IPS DF 6.9 (cell line): ENCODE results near the gene ZNF101.

Source experiments
- DNase-seq: peaks from one replicate; pipeline ENCODE4 v3.0.0-alpha.2; 2013; ENCODE audit warnings: low read depth, low spot score
- H3K27ac ChIP-seq: one replicate; pipeline ENCODE4 v1.5.1; 2013; ENCODE audit warnings: low read length, control low read depth
- H3K27me3 ChIP-seq: 2 replicates; pipeline ENCODE4 v1.6.1; 2013; ENCODE audit warnings: mild to moderate bottlenecking, low read length; ENCODE audit not compliant: control insufficient read depth, insufficient read depth
- H3K36me3 ChIP-seq: 2 replicates; pipeline ENCODE4 v1.6.1; 2013; ENCODE audit warnings: low read length; ENCODE audit not compliant: control insufficient read depth, insufficient read depth
- H3K4me1 ChIP-seq: 2 replicates; pipeline ENCODE4 v1.6.1; 2013; ENCODE audit warnings: low read length; ENCODE audit not compliant: control insufficient read depth, insufficient read depth
- H3K4me3 ChIP-seq: 2 replicates; pipeline ENCODE4 v1.5.1; 2013; ENCODE audit warnings: mild to moderate bottlenecking, low read length
- H3K9me3 ChIP-seq: 2 replicates; pipeline ENCODE4 v1.6.1; 2013; ENCODE audit warnings: low read length, inconsistent platforms; ENCODE audit not compliant: control insufficient read depth, insufficient read depth
- WGBS: extraction: QIAGEN DNeasy Blood & Tissue Kit; methylation state at CpG from one replicate; pipeline ENCODE4 v1.1.7; 2013; ENCODE audit warnings: mixed read lengths, missing lambda C conversion rate; ENCODE audit not compliant: insufficient read length, insufficient coverage; 5-methylcytosine and 5-hydroxymethylcytosine counted together

The ZNF101 gene

GRCh38 chr19:19642506-19643157 is 26.0 kb upstream of the ZNF101 start:
- whole genome bisulfite sequencing = no CpG with 5 or more reads among the region's 16 CpGs
- no peak for DNase-seq
- Histone ChIP-seq H3K27me3 (no peaks in the 10 kb centered on the region), H3K4me3 (peak overlapping the region; percentile 63), H3K4me1 (peaks cover 5% of the 10 kb centered on the region), H3K27ac (no peak overlapping the region), H3K36me3 (peaks cover 27% of the 10 kb centered on the region), H3K9me3 (no peaks in the 10 kb centered on the region)

GRCh38 chr19:19643158-19644053 is 25.2 kb upstream of the ZNF101 start, which contains the start of gene GMIP:
GMIP (minus strand) TSS chr19:19643657; CDS start chr19:19643529, 128 bp downstream.
- peak within 1 kb of the TSS; percentile 63 for H3K4me3 ChIP-seq
- no peak for DNase-seq
- H3K27ac ChIP-seq = no peak within 1 kb of the TSS
- H3K27me3 ChIP-seq = no peaks in the 10 kb centered on the region
- H3K36me3 ChIP-seq = peaks cover 27% of the 10 kb centered on the region
- no peaks in the 10 kb centered on the region for H3K9me3 ChIP-seq
- peaks cover 3% of the 10 kb centered on the region for H3K4me1 ChIP-seq
- WGBS = no CpG with 5 or more reads among the region's 50 CpGs

GRCh38 chr19:19644054-19644388 is 24.6 kb upstream of the ZNF101 start:
- Histone ChIP-seq H3K36me3 (peaks cover 27% of the 10 kb centered on the region), H3K27ac (no peak overlapping the region), H3K4me3 (no peak overlapping the region), H3K9me3 (no peaks in the 10 kb centered on the region), H3K4me1 (peaks cover 3% of the 10 kb centered on the region), H3K27me3 (no peaks in the 10 kb centered on the region)
- no peak for DNase-seq
- no CpG with 5 or more reads among the region's 5 CpGs for whole genome bisulfite sequencing

GRCh38 chr19:19645233-19645870 is 23.3 kb upstream of the ZNF101 start:
- Histone ChIP-seq H3K36me3 (peaks cover 33% of the 10 kb centered on the region), H3K9me3 (no peaks in the 10 kb centered on the region), H3K4me1 (peaks cover 3% of the 10 kb centered on the region), H3K27me3 (no peaks in the 10 kb centered on the region), H3K27ac (no peak overlapping the region), H3K4me3 (no peak overlapping the region)
- WGBS = no CpG with 5 or more reads among the region's 17 CpGs
- DNase-seq = no peak

- H3K36me3 ChIP-seq = peaks cover 49% of the 10 kb centered on the region
- H3K9me3 ChIP-seq = no peaks in the 10 kb centered on the region
- no peak overlapping the region for H3K27ac ChIP-seq
- no peak overlapping the region for H3K4me3 ChIP-seq
- no peak for DNase-seq
- H3K27me3 ChIP-seq = no peaks in the 10 kb centered on the region
- WGBS = no CpG with 5 or more reads among the region's 29 CpGs
- peaks cover 3% of the 10 kb centered on the region for H3K4me1 ChIP-seq
Observed at GRCh38 chr19:19647037-19647835, 21.4 kb upstream of the ZNF101 start.

GRCh38 chr19:19649155-19649554 is 19.5 kb upstream of the ZNF101 start:
- H3K9me3 ChIP-seq = no peaks in the 10 kb centered on the region
- no peaks in the 10 kb centered on the region for H3K4me1 ChIP-seq
- H3K4me3 ChIP-seq = no peak overlapping the region
- no peak for DNase-seq
- H3K27ac ChIP-seq = no peak overlapping the region
- no CpG with 5 or more reads among the region's 6 CpGs for WGBS
- H3K36me3 ChIP-seq = peaks cover 66% of the 10 kb centered on the region
- no peaks in the 10 kb centered on the region for H3K27me3 ChIP-seq

GRCh38 chr19:19649580-19649995 is 19.1 kb upstream of the ZNF101 start:
- no peaks in the 10 kb centered on the region for H3K27me3 ChIP-seq
- no peak for DNase-seq
- WGBS = no CpG with 5 or more reads among the region's 22 CpGs
- no peak overlapping the region for H3K27ac ChIP-seq
- no peaks in the 10 kb centered on the region for H3K9me3 ChIP-seq
- H3K4me1 ChIP-seq = no peaks in the 10 kb centered on the region
- H3K36me3 ChIP-seq = peaks cover 71% of the 10 kb centered on the region
- no peak overlapping the region for H3K4me3 ChIP-seq

- DNase-seq = no peak
- H3K36me3 ChIP-seq = peaks cover 72% of the 10 kb centered on the region
Observed at GRCh38 chr19:19650331-19650730, 18.3 kb upstream of the ZNF101 start.

GRCh38 chr19:19651076-19651475 is 17.6 kb upstream of the ZNF101 start:
- H3K27ac ChIP-seq = no peak overlapping the region
- no peaks in the 10 kb centered on the region for H3K9me3 ChIP-seq
- no peak for DNase-seq
- WGBS = no CpG with 5 or more reads among the region's 13 CpGs
- no peaks in the 10 kb centered on the region for H3K4me1 ChIP-seq
- no peaks in the 10 kb centered on the region for H3K27me3 ChIP-seq
- no peak overlapping the region for H3K4me3 ChIP-seq
- peaks cover 73% of the 10 kb centered on the region for H3K36me3 ChIP-seq

More at GRCh38 chr19:19650331-19650730, 18.3 kb upstream of the ZNF101 start:
- Histone ChIP-seq H3K4me1 (no peaks in the 10 kb centered on the region), H3K4me3 (no peak overlapping the region), H3K27ac (no peak overlapping the region), H3K9me3 (no peaks in the 10 kb centered on the region), H3K27me3 (no peaks in the 10 kb centered on the region)
- no CpG with 5 or more reads among the region's 9 CpGs for WGBS
